GM19193 (cell line): ENCODE results near the gene PTPRR.

ENCODE experiments used
- POLR2A ChIP-seq: IDR thresholded peaks from 4 replicates; pipeline ENCODE4 v1.6.1; 2011; ENCODE audit not compliant: insufficient read depth, insufficient read length; ENCODE audit errors: extremely low read depth

The PTPRR gene

DNA sequence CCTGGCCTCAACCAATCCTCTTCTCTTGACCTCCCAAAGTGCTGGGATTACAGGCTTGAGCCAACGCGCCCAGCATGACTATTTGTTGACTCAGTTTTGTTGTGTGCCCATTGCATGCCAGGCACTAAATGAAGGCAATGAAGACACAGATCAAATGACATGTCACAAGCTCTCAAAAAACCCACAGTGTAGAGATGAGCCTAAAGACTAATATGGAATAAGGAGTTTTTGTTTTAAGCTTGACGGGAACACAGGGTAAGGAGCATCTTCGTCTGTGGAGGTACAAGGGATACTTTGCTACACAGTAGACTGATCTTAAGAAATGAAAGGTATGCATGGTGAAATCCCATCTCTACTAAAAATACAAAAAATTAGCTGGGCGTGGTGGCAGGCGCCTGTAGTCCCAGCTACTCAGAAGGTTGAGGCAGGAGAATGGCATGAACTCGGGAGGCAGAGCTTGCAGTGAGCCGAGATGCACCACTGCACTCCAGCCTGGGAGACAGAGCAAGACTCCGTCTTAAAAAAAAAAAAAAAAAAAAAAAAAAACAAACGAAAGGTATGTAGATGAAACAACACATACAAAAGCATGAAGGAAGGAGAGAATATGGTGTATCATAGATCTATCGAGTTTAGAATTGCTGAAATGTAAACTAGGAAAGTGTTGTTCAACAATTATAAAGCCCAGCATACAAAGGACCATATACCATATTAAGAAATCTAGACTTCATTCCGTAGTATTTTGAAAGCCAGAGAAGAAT, 161.2 kb downstream of the PTPRR start:
- TF ChIP-seq POLR2A = no peak

- no peak for TF ChIP-seq POLR2A
These were observed 162.1 kb downstream of the PTPRR start for GRCh38 chr12:70758494-70758845.

DNA sequence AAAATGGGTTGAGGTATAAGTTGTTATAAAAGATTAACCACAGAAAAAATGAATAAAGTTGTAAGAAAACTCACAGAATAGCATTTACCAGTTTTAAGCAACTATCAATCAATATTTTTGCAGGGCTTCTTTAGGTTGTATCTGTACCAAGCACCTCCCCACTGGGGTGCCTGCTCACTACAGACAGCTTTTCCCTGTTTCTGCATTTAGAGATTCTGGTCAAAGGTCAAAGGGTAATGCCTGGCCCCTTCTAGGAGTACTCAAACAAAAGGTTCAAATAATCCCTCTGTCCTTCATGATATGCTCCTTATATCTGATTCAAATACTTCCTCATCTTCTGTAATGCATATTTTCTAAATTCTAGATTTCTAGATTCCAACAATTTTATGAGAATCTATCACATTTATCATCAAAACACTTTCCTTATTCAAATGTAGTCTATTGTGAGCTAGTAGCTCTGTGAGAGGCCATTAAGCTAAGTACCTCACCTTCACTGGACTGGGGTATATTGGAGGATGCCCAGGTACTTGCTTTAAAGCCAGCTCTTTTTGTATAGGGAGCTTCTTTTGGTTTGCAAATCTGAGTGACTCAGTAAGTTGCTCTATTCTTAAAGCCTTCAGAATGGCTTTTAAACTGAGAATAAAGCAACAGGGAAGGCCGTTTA, 162.6 kb downstream of the PTPRR start:
- no peak for TF ChIP-seq POLR2A

GRCh38 chr12:70756791-70757190, 163.7 kb downstream of the PTPRR start:
- no peak for TF ChIP-seq POLR2A

GRCh38 chr12:70756118-70756517, 164.4 kb downstream of the PTPRR start:
- no peak for TF ChIP-seq POLR2A

DNA sequence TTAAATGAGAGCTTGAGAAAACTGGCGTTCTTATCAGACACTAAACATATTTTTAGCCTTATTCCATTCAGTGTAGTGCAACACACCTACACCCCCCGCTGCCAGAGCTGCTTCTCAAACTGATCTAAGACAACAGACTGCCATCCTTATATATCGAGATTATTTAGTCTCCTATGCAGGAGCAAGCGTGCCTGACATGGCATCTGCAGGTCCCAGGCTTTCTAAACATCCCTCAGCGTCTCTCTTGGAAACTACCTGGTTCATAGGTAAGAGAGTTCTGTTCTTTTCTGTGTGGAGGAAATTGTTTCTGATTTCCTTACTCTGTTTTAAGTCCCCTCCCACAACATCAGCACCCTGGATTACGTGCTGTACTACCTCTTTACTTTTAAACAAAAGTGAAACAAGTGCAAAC, 166.2 kb downstream of the PTPRR start:
- TF ChIP-seq POLR2A = no peak

DNA sequence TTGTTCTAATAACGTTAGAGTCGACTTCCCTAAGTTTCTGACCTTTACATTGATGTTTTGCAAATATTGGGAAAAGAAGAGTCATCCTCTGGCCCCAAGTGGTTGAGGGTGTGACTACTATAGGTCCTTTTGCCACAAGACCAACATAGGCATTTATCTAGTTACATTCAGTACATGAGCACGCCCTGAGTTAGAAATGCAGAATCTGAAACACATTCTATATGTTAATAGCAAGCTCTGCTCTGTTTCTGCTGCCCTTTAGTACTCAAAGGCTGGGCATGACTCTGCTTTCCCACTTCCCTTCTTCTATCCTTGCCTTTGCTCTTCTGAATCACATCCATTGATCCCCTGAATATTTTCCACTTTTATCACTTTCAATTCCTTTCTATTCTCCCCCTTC, 168.2 kb downstream of the PTPRR start:
- no peak for TF ChIP-seq POLR2A

- TF ChIP-seq POLR2A = no peak
These were observed 170.6 kb downstream of the PTPRR start for GRCh38 chr12:70749931-70750330.

DNA sequence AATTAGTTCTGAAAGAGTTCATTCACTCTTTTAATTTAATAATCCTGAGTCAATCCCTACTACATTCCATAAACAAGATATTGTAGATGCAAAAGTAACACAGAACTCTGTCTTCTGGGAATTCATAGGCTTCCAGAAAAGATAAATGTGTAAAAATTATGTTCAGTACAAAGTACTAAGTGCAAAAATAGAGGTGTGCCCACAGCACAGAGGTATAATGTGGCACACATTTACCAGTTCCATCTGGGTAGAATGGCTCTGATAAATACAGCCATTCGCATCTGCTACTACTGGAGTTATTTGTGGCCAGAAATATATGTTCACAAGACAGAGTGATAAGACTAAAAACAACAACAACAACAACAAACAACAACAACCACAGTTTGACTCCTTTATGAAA, 171.7 kb downstream of the PTPRR start:
- TF ChIP-seq POLR2A = no peak

DNA sequence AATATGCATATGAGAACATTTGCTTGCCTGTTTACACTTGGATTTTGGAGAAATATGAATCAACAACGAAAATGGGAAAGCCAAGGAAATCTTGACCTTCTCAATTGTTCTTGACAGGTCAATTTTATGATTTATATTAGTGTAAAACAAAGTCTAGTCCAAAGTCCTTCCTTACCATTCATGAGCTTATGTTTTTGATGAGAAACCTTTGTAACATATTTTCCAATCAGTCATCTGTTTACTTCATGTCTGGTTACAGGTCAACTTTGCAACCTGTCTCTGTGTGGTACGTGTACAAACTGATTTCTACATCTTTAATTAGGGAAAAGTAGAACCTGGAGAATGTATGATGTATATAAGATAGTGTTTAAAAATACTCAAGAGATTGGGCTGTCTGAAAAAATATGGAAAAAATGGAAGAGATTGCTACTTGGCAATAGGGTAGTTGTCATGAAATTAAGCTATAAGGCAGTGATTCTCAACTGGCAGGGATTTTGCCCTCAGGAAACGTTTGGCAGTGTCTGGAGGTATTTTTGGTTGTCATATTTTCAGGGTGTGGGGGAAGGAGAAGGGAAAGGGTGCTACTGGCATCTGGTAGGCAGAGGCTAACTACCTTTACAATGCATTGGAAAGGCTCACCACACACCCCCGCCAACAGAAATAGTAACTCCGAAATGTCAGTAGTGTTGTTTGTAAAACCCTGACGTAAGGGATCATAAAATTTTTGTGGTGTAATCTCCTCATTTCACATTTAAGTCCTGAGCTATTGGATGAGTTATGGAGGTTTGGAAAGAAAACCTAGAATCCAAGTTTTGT, 172.9 kb downstream of the PTPRR start:
- no peak for TF ChIP-seq POLR2A

DNA sequence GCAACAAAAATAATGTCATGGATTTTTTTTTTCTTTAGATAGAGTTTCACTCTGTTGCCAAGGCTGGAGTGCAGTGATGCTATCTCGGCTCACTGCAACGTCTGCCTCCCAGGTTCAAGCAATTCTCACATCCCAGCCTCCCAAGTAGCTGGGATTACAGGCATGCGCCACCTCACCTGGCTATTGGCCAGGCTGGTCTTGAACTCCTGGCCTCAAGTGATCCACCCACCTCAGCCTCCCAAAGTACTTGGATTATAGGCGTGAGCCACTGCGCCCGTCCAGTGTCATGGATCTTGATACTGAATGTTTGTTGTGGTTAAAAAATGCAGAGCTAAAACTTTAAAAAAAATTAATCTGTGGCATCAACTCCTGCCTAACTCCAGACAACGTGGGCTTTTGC, 175.5 kb downstream of the PTPRR start:
- no peak for TF ChIP-seq POLR2A

DNA sequence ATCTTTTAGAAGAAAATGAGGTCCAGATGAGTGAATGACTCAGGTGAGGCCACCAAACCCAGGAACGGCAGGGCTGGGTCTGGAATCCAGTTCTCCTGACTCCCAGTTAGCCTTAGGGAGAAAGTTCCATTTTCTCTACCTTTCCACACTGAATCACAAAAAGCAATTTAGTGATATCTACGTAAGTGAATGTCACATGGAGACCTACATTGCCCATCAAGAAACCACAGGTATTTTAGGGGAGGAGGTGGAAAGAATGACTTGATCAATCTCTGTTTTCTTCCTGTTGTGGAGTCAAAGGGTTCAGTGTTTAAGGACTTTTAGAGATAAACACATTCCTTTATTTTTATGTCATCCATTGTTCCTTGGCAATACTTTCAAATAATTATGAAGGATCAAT, 176.4 kb downstream of the PTPRR start:
- no peak for TF ChIP-seq POLR2A

- no peak for TF ChIP-seq POLR2A
These were observed 179.3 kb downstream of the PTPRR start for GRCh38 chr12:70741256-70741655.

DNA sequence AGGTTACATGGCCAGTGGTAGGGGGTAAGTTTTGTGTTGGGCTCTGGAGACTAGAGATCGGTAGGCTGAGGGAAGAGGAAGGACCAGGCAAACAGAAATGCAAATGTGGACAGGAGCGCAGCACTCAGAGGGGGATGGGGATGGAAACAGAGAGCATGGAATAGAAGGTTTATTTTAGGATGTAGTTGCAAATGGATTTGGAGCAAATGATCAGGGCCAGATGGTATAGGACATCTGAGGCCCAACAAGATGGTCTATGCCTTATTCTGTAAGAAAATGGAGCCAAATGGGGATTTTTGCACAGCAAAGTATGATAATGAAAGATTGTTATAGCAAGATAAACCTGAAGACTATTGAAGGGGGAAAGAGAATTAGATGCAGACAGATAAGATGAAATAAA, 180.8 kb downstream of the PTPRR start:
- no peak for TF ChIP-seq POLR2A

DNA sequence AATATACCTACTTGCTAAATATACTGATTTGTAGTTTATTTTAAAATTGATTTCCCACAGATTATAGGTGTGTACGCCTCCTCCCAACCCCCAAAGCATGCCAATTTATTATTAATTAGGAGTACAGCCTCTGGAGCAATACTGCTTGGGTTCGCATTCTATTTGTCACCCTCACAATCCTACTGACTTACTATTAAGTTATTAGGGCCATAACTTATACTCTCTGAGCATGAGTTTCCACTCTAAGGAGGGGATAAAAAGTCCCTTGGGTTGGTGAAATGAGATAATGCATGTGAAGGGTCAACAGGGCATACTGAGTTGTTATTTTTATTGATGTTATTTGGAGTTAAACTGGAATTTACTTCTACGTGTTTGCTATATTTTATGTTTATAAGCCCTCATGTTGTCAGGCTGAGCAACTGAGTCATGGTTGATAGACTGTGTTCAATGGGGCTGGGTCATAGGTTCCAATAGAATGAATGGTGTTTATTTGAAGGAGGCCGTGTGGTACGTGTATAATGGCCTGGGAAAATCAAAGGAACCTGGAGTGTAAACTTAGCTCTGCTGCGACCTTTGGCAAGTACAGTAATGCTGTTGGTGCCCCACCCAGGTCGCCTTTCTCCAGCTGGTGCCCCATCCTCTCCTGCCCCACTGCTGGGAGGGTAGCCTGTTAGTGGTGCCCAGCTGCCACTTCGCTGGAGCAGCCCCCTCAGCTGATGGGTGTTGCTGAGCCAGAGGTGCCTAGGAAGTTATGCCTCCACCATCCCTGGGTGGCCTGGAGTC, 184.0 kb downstream of the PTPRR start:
- TF ChIP-seq POLR2A = no peak
